Femur (tissue), 1 donor: ENCODE data around the gene ALDH3B1.
A peak's percentile ranks its signal among the peaks of the same experiment; 100 is the strongest.

Experiments used
- DNase-seq: peaks from one replicate; pipeline ENCODE4 v3.0.0-alpha.2; 2017

Gene ALDH3B1

DNA sequence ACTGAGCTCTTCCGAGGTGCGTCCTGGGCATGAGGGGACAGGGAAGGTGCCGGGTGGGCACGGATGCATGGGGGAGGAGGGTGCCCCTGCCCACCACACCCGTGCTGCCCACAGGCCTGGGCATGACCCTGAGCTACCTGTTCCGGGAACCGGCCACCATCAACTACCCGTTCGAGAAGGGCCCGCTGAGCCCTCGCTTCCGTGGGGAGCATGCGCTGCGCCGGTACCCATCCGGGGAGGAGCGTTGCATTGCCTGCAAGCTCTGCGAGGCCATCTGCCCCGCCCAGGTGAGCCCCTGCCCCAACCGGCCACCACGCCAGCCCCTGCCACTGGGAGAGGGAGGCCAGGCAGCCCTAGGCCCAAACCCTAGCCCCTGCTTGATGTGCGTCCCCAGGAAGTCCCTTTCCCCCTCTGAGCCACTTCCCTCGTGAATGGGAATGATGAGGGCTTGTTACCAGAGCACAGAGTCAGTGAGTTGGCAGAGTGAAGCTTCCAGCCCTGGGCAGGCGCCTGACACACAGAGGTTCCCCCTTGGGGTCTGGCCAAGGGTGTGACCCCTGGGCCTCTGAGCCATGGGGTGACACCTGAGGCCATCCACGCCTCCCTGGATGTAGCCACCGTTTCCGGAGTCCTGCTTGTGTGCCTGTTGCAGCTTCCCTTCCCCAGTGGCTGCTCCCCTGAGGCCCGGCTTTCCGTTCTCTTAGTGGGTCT is 23.0 kb downstream of the ALDH3B1 start:
- no peak for DNase-seq

- no peak for DNase-seq
These were observed 23.6 kb downstream of the ALDH3B1 start for GRCh38 chr11:68033708-68034045.

DNA sequence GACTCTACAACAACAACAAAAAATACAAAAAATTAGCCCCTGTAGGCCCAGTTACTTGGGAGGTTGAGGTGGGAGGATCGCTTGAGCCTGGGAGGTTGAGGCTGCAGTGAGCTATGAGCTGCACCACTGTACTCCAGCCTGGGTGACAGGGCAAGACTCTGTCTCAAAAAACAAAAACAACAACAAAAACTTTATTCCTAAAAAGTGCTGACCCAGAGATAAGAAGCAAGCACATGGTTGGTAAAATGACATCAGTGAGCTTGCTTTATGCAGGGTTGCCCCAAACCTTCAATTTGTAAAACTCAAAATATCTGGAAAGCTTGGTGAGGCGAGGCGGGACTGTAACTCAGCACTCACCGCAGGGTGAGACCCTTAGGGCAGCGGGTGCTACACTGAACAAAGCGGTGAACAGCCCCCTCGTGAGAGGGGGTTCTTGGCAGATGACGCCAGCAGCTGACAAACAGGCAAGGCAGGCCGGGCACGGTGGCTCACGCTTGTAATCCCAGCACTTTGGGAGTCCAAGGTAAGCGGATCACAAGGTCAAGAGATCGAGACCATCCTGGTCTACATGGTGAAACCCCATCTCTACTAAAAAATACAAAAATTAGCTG is 25.2 kb downstream of the ALDH3B1 start:
- no peak for DNase-seq

DNA sequence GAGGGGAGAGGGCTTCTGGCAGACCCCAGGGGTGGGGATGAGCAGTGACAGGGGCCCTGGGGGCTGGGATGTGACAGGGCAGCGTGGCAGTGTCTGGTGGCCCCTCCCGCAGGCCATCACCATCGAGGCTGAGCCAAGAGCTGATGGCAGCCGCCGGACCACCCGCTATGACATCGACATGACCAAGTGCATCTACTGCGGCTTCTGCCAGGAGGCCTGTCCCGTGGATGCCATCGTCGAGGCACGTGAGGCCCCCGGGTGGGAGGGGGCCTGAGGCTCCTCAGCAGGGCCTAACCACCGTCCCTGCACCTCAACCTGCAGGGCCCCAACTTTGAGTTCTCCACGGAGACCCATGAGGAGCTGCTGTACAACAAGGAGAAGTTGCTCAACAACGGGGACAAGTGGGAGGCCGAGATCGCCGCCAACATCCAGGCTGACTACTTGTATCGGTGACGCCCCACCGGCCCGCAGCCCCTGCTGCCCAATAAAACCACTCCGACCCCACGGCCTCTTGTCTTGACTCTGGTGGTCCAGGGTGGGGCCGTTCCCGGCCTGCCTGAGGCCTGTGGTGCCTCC is 26.1 kb downstream of the ALDH3B1 start:
- no peak for DNase-seq

DNA sequence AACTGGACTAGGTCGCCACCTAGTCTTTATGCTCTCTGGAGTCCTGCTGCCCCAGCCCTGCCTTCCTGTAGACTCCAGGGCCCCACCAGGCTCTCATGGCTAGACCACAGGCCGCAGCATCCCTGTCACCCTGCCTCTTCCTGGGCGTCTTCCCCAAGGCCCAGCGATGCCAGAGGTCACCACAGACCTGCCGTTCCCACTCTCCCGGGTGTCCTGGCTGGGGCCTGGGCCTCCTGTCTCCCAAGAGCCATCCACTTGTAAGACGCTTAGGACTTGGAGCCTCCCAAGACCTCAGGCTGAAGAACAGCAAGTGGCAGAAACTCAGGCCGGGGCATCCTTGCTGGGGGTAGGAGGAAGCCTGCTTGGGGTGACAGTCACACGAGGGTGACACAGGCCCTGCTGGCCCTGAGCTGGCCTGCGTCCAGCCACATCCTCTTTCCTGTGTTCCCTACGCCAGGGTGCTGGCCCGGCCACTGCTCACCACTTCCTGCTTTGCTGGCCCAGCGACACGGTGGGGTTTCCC is 26.7 kb downstream of the ALDH3B1 start:
- DNase-seq = no peak

- no peak for DNase-seq
These were observed 27.5 kb downstream of the ALDH3B1 start for GRCh38 chr11:68037411-68038225.

DNA sequence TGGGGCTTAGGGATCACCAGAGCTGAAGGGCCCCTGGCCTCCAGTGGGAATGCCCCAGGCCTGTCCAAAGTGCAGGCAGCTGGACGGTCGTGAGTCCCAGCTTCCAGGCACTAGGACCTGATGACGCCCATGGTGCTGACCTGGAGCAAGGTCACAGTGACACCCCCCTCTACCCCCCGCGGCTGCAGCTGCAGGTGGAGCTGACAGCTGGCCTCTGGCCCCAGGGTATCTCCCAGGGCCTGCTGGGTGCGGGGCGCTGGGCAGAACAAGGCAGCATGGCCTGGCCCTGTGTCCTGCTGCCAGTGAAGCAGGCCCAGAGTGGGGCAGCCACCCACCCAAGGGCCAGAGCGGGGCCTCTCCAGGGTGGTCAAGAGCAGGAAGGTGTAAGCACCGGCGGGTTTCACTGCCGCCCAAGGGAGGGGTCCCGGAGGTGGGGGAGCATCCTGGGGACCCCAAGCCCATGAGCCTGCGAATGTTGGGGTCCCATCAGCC is 28.1 kb downstream of the ALDH3B1 start:
- peak; percentile 34 for DNase-seq

GRCh38 chr11:68038718-68039525 is 28.8 kb downstream of the ALDH3B1 start, which contains the start of gene TCIRG1:
TCIRG1 (plus strand) TSS chr11:68039025; CDS start chr11:68041272, 2,247 bp downstream.
- DNase-seq = peak; percentile 91

- DNase-seq = peak; percentile 46
These were observed 29.5 kb downstream of the ALDH3B1 start for GRCh38 chr11:68039526-68040086.

DNA sequence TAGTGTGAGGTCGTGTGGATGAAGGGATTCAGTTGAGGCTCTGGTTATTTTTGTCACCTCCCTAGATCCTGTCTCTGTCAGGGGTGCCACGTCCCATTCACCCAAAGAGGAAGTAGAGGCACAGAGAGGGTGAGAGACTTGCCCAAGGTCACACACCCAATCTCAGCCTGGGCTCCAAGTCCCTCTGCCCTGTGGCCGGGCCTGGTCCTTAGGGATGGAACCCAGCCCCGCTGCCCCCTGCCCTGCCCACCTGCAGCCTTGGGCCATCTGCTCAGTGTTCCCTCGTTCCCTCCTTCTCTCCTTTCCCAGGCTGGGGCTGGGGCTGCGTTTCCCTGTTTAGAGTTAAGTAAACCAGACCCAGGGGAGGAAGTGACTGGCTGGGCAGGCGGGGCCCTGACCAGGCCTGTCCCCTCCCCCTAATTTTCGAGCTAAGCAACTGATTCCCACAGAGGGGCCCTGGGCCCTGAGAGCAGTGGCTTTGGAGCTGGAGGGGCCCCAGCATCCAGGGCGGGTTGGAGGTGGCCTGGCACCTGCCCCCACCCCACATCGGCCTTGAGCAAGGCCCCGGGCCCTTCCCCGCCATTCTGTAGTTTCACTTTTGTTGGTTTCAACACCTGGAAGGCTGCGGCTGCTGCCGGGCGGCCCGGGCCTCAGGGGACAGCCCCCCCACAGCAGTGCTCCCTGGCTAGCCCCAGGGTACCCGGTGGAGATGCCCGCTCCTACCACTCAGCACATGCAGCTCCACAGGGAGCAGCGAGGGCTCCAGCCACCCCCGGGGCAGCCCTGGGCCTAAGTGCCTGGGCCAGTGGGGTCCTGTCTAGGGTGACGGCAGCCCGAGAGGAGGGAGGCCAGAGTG is 30.2 kb downstream of the ALDH3B1 start:
- DNase-seq = peak; percentile 82

GRCh38 chr11:68040957-68041591 is 30.9 kb downstream of the ALDH3B1 start:
- peak; percentile 32 for DNase-seq

- DNase-seq = peak; percentile 20
These were observed 31.6 kb downstream of the ALDH3B1 start for GRCh38 chr11:68041617-68042218.

GRCh38 chr11:68042219-68043028 is 32.3 kb downstream of the ALDH3B1 start:
- peak; percentile 26 for DNase-seq

DNA sequence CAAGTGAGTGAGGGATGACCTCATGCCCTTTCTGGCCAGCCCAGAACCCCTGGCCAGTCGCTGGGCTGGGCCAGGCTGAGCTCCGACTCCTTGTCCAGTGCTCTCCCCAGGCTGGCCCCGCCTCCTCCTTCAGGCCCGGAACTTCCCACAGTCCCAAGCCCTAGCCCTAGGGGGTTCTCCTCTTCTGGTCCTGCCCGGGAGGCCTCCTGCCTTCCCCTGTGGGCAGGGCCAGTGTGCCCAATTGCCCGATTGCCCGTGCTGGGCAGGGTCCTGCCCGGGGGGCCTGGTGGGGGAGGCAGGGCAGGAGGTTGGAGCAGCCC is 32.9 kb downstream of the ALDH3B1 start:
- no peak for DNase-seq

DNA sequence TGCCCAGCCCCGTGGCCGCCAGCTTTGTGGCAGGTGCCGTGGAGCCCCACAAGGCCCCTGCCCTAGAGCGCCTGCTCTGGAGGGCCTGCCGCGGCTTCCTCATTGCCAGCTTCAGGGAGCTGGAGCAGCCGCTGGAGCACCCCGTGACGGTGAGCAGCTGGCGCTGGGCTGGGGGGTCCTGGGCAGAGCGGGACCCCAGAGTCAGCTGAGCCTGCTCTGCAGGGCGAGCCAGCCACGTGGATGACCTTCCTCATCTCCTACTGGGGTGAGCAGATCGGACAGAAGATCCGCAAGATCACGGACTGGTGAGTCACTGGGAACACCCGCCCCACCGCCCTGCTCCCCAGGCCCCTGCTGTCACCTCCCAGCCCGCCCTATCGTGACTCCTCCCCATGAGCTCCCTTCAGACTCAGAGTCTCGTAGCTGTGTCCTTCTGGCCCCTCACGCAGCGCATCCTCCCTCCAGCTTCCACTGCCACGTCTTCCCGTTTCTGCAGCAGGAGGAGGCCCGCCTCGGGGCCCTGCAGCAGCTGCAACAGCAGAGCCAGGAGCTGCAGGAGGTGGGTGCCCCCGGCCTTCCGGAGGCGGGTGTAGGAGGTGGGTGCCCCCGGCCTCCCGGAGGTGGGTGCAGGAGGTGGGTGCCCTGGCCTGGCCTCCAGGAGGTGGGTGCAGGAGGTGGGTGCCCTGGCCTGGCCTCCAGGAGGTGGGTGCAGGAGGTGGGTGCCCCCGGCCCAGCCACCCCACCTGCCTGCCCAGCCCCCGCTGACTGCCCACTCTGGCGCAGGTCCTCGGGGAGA is 33.4 kb downstream of the ALDH3B1 start:
- DNase-seq = peak; percentile 56

- no peak for DNase-seq
These were observed 34.2 kb downstream of the ALDH3B1 start for GRCh38 chr11:68044145-68044813.

DNA sequence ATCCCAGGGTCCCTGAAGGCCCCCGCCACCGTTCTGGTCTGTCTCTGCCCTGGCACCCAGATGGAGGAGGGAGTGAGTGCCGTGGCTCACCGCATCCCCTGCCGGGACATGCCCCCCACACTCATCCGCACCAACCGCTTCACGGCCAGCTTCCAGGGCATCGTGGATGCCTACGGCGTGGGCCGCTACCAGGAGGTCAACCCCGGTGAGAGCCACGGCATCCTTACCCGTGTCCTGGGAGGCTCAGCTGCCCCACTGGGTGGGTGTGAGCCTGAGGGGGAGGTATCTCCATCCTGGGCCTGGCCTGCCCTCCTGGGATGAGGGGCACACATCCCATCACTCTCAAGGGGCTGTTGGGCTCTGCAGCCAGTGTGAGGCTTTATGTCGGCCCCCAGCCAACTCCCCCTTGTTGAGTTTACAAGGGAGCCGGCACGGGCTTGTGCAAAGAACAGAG is 34.8 kb downstream of the ALDH3B1 start:
- no peak for DNase-seq
